ENCODE results near the gene OR1L1. TPM values are rescaled to one million over a fixed set of nuclear protein-coding genes. Genes with fewer than 3 reads are reported as not detected.

OR1L1 gene, protein sequence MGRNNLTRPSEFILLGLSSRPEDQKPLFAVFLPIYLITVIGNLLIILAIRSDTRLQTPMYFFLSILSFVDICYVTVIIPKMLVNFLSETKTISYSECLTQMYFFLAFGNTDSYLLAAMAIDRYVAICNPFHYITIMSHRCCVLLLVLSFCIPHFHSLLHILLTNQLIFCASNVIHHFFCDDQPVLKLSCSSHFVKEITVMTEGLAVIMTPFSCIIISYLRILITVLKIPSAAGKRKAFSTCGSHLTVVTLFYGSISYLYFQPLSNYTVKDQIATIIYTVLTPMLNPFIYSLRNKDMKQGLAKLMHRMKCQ
- not detected in 2 replicates for total RNA-seq

DNA sequence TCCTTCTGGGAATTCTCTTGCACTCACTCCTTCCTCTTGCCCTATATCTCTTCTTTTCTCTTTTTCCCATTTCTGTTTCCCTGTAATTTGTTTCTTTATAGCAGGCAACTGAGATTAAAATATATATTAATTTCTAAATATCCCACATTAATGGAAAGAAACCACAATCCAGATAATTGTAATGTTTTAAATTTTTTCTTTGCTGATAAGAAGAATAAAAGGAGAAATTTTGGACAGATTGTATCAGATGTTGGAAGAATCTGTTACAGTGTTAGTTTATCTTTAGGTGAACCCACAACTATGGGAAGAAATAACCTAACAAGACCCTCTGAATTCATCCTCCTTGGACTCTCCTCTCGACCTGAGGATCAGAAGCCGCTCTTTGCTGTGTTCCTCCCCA, at the start of gene OR1L1:
Gene OR1L1 (plus strand): TSS at position 301 of the 400 bp plus-strand sequence. CDS start 0 bp downstream, at position 301.
- Histone ChIP-seq H3K27me3 (ENCODE audit: control insufficient read depth, insufficient read depth, low read length) (no peaks in the 10 kb centered on the region), H3K36me3 (ENCODE audit: control insufficient read depth, insufficient read depth, low read length) (no peaks in the 10 kb centered on the region), H3K4me3 (ENCODE audit: low read depth, low read length) (no peak within 1 kb of the TSS)
- no peak for DNase-seq (ENCODE audit: low read depth)
- TF ChIP-seq, protein P1, sequence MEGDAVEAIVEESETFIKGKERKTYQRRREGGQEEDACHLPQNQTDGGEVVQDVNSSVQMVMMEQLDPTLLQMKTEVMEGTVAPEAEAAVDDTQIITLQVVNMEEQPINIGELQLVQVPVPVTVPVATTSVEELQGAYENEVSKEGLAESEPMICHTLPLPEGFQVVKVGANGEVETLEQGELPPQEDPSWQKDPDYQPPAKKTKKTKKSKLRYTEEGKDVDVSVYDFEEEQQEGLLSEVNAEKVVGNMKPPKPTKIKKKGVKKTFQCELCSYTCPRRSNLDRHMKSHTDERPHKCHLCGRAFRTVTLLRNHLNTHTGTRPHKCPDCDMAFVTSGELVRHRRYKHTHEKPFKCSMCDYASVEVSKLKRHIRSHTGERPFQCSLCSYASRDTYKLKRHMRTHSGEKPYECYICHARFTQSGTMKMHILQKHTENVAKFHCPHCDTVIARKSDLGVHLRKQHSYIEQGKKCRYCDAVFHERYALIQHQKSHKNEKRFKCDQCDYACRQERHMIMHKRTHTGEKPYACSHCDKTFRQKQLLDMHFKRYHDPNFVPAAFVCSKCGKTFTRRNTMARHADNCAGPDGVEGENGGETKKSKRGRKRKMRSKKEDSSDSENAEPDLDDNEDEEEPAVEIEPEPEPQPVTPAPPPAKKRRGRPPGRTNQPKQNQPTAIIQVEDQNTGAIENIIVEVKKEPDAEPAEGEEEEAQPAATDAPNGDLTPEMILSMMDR (IDR thresholded peaks at IDR 0.05; ENCODE audit: insufficient read depth, low read length, poor library complexity, severe bottlenecking) = no peak

DNA sequence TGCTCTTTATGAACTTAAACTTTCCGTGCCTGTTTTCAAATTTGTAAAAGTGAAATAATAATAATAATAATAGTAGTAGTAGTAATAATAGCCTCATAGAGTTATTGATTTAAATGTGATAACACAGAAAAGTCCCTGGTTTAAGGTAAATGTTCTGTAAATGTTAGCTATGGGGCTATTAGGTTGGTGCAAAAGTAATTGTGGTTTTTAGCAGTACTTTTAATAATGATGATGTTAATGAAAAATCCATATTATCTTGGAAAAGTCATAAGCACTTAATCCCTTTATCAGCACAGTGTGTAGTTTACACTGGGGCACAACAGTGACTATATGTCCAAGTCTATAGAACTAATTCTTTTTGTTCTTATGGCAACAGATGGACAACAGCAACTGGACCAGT, 47.2 kb upstream of the OR1L1 start, which contains the start of gene OR1Q1:
Gene OR1Q1 (plus strand): TSS at position 377 of the 400 bp plus-strand sequence. CDS start 0 bp downstream, at position 377.
- DNase-seq (ENCODE audit: low read depth) = no peak
- TF ChIP-seq, protein P1 (IDR thresholded peaks at IDR 0.05; ENCODE audit: insufficient read depth, low read length, poor library complexity, severe bottlenecking) = no peak
- Histone ChIP-seq H3K4me3 (ENCODE audit: low read depth, low read length) (no peak within 1 kb of the TSS), H3K36me3 (ENCODE audit: control insufficient read depth, insufficient read depth, low read length) (no peaks in the 10 kb centered on the region), H3K27me3 (ENCODE audit: control insufficient read depth, insufficient read depth, low read length) (peaks cover 2% of the 10 kb centered on the region)

DNA sequence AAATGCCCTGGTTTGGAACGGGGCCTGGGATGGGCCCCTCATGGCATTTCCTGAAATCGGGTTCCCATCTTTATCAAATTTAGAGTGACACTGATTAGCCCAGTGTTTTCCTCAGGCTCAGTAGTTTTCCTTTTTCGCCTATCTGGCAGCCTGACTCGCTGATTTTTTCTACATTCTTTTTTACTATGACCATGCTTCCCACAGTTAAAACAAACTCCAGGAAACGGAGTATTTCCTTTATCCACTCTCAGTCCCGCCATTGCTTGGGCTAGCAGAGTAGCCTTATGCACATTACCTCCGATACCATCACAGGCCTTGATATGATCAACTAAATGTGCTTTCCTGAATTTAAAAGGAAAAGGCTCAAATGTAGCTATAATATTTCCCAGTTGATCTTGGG, 41.5 kb upstream of the OR1L1 start:
- Histone ChIP-seq H3K27me3 (ENCODE audit: control insufficient read depth, insufficient read depth, low read length) (no peaks in the 10 kb centered on the region), H3K4me3 (ENCODE audit: low read depth, low read length) (no peak overlapping the region), H3K36me3 (ENCODE audit: control insufficient read depth, insufficient read depth, low read length) (no peaks in the 10 kb centered on the region)
- TF ChIP-seq, protein P1 (IDR thresholded peaks at IDR 0.05; ENCODE audit: insufficient read depth, low read length, poor library complexity, severe bottlenecking) = no peak
- DNase-seq (ENCODE audit: low read depth) = no peak

DNA sequence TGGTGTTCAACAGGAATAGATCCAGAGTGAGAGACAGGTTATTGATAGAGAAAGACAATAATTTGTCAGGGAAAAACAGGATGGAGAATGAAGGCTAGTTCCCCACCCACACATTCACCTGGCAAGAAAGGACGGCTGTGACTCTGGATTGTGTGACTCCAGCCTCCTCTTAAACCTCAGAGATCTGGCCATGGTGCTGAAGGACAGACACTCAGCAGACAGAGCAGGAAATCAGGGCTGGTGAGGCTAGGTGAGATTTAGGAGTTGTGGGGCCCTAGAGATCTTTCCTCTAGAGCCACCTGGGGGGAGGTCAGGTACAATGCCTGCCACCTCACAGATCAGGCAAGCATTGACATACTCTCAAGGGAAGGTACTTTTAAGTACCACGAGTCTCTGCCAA, 19.3 kb upstream of the OR1L1 start:
- Histone ChIP-seq H3K4me3 (ENCODE audit: low read depth, low read length) (no peak overlapping the region), H3K36me3 (ENCODE audit: control insufficient read depth, insufficient read depth, low read length) (no peaks in the 10 kb centered on the region), H3K27me3 (ENCODE audit: control insufficient read depth, insufficient read depth, low read length) (no peaks in the 10 kb centered on the region)
- DNase-seq (ENCODE audit: low read depth) = no peak
- TF ChIP-seq, protein P1 (IDR thresholded peaks at IDR 0.05; ENCODE audit: insufficient read depth, low read length, poor library complexity, severe bottlenecking) = no peak

DNA sequence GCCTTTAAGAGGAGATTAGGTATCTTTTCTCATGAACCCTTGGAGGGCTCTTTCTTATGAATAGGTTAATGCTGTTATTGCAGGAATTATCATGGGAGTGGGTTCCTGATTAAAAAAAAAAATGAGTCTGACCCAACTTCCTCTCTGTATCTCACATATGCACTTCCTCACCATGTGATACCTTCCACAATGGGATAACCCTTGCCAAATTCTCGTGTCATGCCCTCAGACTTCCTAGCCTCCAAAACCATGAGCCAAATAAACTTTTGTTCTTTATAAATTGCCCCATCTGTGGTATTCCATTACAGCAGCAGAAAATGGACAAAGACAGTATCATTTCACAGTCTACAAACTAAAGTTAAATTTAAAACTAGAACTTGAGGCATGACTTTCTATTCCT, 5.1 kb upstream of the OR1L1 start:
- TF ChIP-seq, protein P1 (IDR thresholded peaks at IDR 0.05; ENCODE audit: insufficient read depth, low read length, poor library complexity, severe bottlenecking) = no peak
- Histone ChIP-seq H3K4me3 (ENCODE audit: low read depth, low read length) (no peak overlapping the region), H3K36me3 (ENCODE audit: control insufficient read depth, insufficient read depth, low read length) (no peaks in the 10 kb centered on the region), H3K27me3 (ENCODE audit: control insufficient read depth, insufficient read depth, low read length) (no peaks in the 10 kb centered on the region)
- no peak for DNase-seq (ENCODE audit: low read depth)

DNA sequence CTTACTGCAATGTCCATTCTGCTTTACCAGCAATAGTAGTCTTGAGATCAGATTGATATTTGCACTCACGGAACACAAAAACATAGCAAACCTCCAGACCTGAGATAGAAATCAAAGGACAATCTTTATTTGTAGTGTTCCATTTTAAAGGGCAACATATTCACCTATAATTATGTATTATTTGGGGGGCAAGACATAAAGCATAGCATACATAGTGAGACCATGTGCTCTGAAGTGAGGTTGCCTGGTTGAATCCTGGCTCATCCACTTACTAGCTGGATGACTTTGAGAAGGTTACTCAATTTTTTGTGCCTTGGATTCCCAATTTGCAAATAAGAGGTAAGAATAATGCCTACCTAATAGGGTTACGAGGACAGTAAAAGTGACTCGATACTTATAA, 4.0 kb upstream of the OR1L1 start, which contains the start of gene OR1B1:
Gene OR1B1 (minus strand): TSS at position 101 of the 400 bp plus-strand sequence.
- TF ChIP-seq, protein P1 (IDR thresholded peaks at IDR 0.05; ENCODE audit: insufficient read depth, low read length, poor library complexity, severe bottlenecking) = no peak
- DNase-seq (ENCODE audit: low read depth) = no peak
- no peaks in the 10 kb centered on the region for H3K36me3 ChIP-seq (ENCODE audit: control insufficient read depth, insufficient read depth, low read length)
- H3K4me3 ChIP-seq (ENCODE audit: low read depth, low read length) = no peak within 1 kb of the TSS
- H3K27me3 ChIP-seq (ENCODE audit: control insufficient read depth, insufficient read depth, low read length) = no peaks in the 10 kb centered on the region
